GM21723 (cell line): ENCODE measurements around the gene FTO.

Experiments
- ATAC-seq: cut with Tn5 transposase; IDR thresholded peaks from one replicate; pipeline ENCODE4 v1.9.1; 2021; ENCODE audit warnings: mild to moderate bottlenecking, moderate library complexity; ENCODE audit not compliant: unreplicated experiment

FTO gene

GRCh38 chr16:54191592-54191991 is 487.6 kb downstream of the FTO start:
- ATAC-seq, result no peak

DNA sequence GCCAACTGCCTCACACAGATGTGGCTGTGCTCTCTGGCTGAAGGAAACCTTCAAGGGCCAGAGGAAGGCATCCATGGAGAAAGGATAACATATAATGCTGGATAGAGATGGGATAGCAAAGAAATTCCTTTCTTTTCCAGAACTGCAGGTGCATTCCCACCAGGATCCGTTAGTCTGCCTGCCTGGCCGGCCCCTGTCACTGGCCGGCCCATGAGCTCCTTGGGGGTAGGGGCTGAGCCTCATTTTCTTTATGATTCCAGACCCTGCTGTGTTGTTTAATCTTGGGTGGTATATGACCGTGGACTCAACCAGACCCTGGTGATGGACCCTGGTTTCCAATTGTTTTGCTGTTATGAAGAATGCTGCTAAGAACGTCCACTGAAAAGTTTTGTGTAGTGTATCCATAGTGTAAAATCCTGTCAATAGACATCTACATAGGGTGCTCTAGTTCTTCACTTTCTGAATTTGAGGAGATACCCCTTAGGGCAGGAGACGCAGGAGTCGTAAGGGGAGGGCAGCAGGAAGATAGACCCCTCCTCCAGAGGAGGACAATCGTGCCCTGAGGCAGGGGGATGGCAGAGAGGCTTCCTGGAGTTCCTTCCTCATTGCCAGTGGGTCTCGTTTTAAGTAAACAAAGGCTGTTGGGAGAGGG is 489.2 kb downstream of the FTO start:
- no peak for ATAC-seq

DNA sequence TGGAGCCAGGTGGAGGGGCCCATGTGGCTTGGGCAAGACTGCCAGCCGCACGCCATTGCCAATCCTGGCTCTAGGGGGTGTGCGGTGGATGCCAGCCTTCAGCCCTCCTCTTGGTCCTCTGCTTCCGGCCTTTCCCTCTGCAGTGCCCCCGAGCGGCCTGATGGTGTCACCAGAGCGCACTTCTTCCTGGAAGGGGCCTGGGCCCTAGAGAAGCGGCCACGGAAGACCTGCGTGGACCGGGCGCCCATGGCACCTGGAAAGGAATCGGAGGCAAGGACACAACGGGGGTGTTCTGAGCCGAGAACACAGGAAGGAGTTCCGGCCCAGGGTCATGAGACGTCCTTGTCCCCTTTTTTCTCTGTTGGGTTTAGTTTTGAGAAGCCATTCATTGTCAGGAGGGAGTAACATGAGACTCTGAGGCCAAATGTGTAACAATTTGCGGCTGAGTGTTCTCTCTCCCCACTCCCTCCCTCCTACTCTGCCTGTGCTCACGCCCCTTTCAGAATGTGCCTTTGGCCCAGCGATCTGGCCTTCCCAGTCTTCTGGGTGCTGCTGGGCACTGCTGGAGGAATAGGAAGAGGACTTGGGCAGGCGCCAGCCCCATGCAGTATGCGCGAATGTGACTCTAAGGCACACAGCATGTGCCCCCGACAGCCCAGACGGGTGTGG is 489.8 kb downstream of the FTO start:
- ATAC-seq, result peak; percentile 97

GRCh38 chr16:54194334-54194743 is 490.4 kb downstream of the FTO start:
- ATAC-seq, result no peak

DNA sequence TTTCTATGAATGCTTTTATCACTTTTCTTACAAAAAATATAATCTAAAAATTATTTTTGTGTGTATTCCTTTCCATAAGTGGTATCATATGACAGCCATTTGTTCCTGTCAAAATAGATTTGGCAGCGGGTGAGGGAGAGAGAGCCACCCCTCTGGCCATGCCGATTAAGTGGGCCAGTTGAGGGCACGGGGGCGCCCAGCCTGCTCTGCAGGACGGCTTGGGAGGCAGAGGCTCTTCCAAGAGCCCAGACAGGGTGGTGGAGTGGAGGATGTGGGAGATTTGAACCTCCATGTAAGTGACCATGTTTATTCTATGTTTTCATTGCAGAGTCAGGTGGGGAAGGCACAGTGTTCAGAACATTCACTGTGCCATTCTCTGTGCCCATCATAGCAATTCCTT is 493.8 kb downstream of the FTO start:
- ATAC-seq, result no peak

DNA sequence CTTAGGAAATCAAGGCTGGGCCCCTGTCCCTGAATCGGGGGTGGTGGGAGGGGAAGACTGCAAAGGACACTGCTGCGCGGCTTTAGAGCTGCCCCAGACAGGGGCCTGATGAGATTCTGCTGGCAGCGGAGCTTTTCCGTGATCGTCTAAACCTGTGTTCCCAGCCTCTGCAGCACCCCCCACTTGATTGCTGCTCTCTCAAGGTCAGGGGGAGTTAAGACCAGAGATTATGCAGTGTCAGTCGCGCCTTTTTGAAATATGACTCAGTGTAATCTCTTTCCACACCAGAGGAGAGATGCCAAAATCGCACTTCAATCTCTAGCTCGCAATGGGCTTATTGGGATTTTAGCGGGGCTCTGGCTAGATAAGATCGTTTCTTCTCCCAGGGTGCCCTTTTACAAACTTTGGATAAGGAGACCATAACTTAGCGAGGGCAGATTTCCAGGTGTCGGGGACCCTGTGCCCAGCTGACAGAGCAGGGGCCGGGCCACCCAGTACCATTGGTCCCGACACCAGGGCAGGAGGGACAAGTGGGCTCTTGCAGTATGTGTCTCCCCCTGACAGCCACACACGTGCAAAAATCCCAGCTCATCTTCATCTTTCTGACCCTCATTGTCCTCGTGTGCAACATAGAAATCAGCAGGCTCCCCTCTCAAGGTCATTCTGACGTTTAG is 495.7 kb downstream of the FTO start:
- ATAC-seq, result no peak

- ATAC-seq, result no peak
Observed at GRCh38 chr16:54200161-54200534, 496.2 kb downstream of the FTO start.

DNA sequence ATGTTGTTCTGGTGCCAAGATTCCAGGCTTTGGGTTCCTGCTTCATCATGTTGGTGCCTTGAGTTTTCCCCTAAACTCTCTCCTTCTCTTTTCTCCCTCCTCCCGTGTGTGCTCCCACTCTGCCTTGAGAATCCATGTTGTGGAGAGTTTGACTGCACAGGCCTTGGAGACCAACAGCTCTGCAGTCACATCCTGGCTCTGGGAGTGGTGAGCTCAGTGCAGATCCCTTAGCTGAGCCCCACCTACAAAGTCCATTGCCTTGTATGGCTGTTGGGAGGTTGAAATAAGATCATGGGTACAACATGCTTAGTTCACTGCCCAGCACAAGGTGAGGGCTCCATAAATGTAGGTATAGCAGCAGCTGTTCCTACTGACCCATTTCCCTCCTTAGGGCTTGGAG is 496.8 kb downstream of the FTO start:
- no peak for ATAC-seq

DNA sequence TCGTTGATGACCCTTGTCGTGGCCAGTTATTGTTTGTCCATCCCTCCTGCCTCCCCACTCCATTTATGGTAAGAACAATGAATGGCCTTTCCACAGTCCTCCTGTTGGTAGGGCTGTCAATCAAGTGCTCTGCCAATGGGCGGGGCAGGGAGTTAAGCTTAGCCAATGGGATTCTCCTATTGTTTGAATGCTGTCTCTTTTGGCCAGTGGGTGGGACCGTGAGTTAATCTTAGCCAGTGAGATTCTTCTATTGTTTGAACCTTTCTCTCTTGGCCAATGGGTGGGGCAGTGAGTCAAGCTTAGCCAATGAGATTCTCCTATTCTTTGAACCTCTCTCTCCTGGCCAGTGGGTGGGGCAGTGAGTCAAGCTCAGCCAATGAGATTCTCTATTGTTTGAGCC is 497.2 kb downstream of the FTO start:
- ATAC-seq, result no peak
